ENCODE data around the gene LPO.

LPO gene

DNA sequence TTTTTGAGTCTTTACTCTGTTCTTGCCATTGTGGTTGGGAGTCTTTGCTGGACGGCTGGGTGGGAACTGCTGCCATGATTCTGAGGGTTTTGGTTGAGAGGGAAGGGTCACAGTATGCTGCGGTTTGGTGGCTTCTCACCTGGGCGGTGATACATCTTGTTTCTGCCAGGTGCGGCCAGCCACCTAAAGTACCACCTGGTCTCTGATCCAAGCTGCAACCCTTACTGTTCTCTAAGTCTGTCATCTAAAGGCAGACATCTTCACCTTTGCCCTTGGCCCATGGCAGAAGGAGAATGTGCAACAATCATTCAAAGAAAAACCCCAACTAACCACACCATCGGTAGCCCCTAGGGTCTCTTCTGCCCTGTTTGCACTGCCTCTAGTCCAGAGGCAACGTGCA, 62.0 kb downstream of the LPO start:
- H3K9me3 ChIP-seq: no peaks in the 10 kb centered on the region
- no peak for TF ChIP-seq Cebpa-rat (IDR thresholded peaks at IDR 0.05)
- H3K9ac ChIP-seq: no peak overlapping the region
- H3K36me3 ChIP-seq: peaks cover 38% of the 10 kb centered on the region
- peaks cover 32% of the 10 kb centered on the region for H3K4me1 ChIP-seq
- H4K20me1 ChIP-seq: no peaks in the 10 kb centered on the region
- no peak overlapping the region for H3K27ac ChIP-seq
- H3K4me3 ChIP-seq: no peak overlapping the region
- no peak overlapping the region for H3K4me2 ChIP-seq
- H3K27me3 ChIP-seq: no peaks in the 10 kb centered on the region

DNA sequence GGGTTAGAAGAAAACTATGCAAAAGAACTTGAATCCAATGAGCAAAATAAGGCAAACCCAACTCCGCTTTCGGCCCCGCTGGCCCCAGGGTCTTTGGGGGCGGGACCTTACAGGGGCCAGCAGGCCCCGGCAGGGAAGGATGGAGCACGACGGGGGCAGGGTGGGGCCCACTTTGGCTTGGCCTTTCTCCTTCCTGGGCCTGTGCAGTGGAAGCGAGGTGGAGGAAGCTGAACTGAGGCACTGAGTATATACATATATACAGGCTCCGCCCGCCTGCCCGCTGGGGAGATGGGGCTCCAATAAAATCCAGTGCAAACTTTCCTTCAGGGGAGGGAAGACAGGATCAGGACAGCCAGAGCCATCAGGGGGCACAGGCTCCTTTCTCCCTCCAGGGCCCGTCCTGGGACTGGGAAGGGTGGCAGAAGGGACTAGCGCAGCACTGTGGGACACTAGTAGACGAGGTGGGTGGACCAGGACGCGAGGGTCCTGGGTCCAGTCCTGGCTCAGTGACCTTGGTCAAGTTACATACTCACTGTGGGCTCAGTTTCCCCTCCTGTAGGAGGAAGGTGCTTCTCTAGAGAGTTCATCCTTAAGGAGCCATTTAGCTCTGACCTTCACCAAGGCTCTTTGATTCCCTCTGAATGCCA, 63.2 kb downstream of the LPO start:
- no peak overlapping the region; the same call in 1 of the 2 replicates for H3K27ac ChIP-seq
- H3K4me2 ChIP-seq: no peak overlapping the region
- H4K20me1 ChIP-seq: no peaks in the 10 kb centered on the region
- H3K4me3 ChIP-seq: no peak overlapping the region
- H3K27me3 ChIP-seq: no peaks in the 10 kb centered on the region
- no peaks in the 10 kb centered on the region for H3K9me3 ChIP-seq
- H3K9ac ChIP-seq: no peak overlapping the region
- no peak for TF ChIP-seq Cebpa-rat (IDR thresholded peaks at IDR 0.05)
- peaks cover 32% of the 10 kb centered on the region for H3K4me1 ChIP-seq
- H3K36me3 ChIP-seq: peaks cover 48% of the 10 kb centered on the region

DNA sequence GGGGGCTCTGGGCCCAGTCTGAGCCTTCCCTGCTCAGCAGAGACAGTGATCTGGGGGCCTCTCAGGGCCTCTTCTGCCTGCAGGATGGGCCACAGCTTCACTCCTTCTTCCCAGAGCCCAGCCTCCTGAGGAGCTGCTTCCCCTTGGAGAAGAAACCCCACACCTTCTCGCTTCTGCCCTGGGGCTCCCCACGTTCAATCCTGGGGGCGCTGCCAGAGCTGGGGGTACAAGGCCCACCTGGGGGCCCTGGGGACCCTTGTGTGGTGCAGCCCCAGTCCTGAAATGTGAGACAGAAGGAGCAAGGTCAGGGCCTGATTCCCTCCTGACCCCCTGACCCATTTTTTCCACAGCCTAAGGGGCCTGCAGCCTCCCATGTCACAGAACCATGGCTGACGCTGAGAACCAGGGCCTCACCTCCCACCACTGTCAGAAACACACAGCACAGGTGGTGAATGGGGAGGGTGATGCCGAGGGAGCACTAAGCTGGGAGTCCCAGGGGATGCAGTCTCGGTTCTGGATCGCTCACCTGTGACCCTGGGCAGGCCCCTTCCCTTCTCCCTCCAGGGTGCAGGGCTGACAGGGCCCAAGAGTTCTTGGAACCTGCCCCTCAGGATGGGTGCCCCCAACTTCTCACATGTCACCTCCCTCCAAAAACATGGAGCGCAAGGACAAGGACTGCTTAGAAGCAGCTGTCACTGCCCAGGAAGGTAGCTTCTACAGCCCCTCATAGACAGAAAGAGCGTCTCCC, 64.0 kb downstream of the LPO start:
- H3K4me2 ChIP-seq: peak overlapping the region; percentile 60

DNA sequence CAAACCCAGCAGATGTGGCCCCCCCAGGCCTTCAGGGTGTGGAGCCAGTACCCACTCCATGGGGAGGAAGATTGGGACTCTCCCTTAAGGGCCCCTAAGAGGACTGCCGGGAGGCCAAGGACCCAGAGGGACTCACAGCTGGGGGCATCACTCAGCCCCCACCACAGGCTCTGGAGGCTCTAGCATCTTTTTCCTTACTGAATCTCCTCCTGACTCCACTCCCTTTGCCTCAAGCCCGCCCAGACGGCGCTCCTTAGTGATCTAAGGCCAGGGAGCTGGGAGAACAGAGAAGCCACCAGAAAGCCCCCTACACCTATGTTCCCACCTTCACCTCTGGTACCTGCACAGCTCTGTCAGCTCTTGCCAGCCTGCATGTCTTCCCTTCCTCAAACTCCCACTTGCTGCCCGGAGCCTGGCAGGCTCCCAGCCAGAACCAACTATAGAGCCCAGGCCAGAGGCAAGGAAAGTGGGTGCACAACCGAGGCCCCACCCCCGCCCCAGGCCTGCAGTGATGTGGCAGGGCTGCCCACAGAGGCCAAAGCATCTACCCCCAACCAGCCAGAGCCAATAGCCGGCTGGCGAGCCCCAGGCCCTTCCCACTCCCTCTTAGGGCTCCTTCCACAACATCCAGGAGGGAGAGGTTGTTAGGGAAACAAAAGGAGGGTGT, 64.7 kb downstream of the LPO start:
- Histone ChIP-seq H3K4me2 (peak overlapping the region; percentile 60), H3K9me3 (no peaks in the 10 kb centered on the region), H3K9ac (0 out of 2 replicates have a peak overlapping the region, but pooled peaks have one; percentile 24), H4K20me1 (no peaks in the 10 kb centered on the region), H3K36me3 (peaks cover 62% of the 10 kb centered on the region), H3K27ac (peak overlapping the region; percentile 48), H3K4me3 (no peak overlapping the region), H3K4me1 (peaks cover 32% of the 10 kb centered on the region), H3K27me3 (no peaks in the 10 kb centered on the region)
- no peak for TF ChIP-seq Cebpa-rat (IDR thresholded peaks at IDR 0.05)

More for the DNA sequence above, 64.0 kb downstream of the LPO start:
- H3K4me1 ChIP-seq: peaks cover 32% of the 10 kb centered on the region
- 0 out of 2 replicates have a peak overlapping the region, but pooled peaks have one; percentile 24 for H3K9ac ChIP-seq
- H3K36me3 ChIP-seq: peaks cover 55% of the 10 kb centered on the region
- no peak overlapping the region for H3K4me3 ChIP-seq
- H3K27me3 ChIP-seq: no peaks in the 10 kb centered on the region
- no peak for TF ChIP-seq Cebpa-rat (IDR thresholded peaks at IDR 0.05)
- H4K20me1 ChIP-seq: no peaks in the 10 kb centered on the region
- peak overlapping the region; percentile 48 for H3K27ac ChIP-seq
- no peaks in the 10 kb centered on the region for H3K9me3 ChIP-seq

DNA sequence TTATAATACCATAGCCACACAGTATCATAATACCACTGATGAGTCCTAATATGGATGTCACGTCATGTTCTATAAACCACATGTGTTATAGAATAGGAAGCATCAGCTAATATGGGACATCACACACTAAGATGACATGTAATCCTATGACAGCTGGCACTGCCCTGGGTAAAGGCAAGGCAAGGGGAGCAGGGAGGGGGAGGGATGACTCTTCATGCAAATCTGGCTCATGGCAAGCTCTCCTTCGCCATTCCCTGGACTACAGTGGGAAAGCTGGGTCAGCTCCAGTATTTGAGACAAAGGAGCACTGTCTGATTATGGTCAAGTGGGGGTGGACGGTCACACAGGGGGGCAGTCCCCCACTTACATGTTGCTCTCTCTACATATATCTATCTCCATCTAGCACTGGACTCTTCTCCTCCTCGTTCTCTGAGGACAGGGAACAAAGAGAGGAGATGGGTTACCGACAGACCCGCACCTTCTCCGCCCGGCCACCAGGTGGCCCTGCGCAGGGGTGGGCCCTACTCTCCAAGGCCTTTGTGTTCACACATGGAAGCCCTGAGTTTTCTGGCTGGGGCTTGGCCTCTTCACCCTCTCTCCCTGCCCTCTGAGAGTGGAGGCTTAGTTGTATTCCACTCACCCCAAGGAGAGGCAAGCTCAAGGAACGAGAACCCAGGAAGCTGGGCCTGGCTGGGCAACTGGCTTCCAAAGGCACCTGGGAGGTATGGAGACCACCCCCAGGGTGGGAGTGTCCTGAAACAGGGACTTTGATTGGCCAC, 65.8 kb downstream of the LPO start:
- peak overlapping the region; percentile 60 for H3K4me2 ChIP-seq
- H3K36me3 ChIP-seq: peaks cover 74% of the 10 kb centered on the region
- no peak overlapping the region for H3K4me3 ChIP-seq
- no peak overlapping the region for H3K9ac ChIP-seq
- TF ChIP-seq Cebpa-rat (IDR thresholded peaks at IDR 0.05): no peak
- H3K27ac ChIP-seq: peak overlapping the region; percentile 58
- H3K9me3 ChIP-seq: no peaks in the 10 kb centered on the region
- no peaks in the 10 kb centered on the region for H3K27me3 ChIP-seq
- no peaks in the 10 kb centered on the region for H4K20me1 ChIP-seq
- H3K4me1 ChIP-seq: peaks cover 32% of the 10 kb centered on the region

DNA sequence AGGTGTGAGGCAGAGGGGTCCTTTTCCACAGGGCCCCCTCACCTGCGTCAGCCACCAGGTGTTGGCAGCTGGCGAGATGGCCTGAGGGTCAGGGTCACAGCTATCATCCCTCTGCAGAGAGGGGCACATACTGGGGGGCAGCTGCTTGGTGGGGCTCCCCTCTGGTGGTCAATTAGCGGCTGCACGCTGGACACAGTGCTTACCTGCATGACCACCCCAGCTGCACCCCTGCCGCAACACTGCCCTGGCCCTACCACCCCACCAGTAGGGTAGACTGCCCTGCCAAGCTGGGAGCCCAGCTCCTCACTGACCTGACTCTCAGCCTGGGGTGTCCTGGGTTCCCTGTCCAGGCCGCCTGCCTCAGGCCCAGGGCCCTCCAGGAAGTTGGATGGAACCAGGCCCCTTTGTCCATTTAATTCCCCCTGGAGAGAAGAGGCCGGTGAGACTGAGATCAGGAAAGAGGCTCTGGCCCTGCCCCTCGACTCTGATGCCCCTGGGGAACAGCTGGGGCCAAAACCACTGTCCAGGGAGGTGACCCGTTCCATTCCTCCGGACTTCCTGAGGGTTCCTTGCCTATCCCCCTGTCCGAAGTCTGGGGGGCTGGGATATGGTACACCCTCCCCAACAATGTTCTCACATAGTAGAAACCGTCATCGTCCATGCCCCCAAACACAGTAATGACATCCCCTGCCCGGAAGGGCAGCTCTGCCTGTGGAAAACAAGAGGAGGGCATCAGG, 66.5 kb downstream of the LPO start:
- peaks cover 81% of the 10 kb centered on the region for H3K36me3 ChIP-seq
- no peaks in the 10 kb centered on the region for H3K27me3 ChIP-seq
- H3K4me3 ChIP-seq: no peak overlapping the region
- peak overlapping the region; percentile 60; the same call in 1 of the 2 replicates for H3K4me2 ChIP-seq
- no peak overlapping the region for H3K9ac ChIP-seq
- peak overlapping the region; percentile 58 for H3K27ac ChIP-seq
- no peaks in the 10 kb centered on the region for H4K20me1 ChIP-seq
- H3K4me1 ChIP-seq: peaks cover 32% of the 10 kb centered on the region
- TF ChIP-seq Cebpa-rat (IDR thresholded peaks at IDR 0.05): no peak
- H3K9me3 ChIP-seq: no peaks in the 10 kb centered on the region

DNA sequence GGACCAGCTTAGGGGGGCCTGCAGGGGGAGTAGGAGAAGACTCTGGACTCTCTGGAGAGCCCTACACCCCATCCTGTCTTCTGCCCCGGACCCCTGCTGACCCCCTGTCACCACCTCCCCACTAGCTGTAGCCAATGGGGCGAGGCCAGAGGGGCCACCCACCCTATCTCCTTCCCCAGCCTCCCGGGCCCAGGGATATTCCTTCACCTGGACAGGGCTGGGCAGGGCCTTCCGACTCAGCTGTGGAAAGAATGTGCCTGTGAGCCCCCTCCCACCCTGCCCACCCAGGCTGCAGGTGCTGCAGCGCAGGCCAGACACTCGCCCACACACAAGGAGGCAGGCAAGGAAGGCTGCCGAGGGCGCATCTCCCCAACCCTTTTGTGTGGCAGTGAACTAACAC, 67.2 kb downstream of the LPO start:
- no peaks in the 10 kb centered on the region for H4K20me1 ChIP-seq
- H3K36me3 ChIP-seq: peaks cover 88% of the 10 kb centered on the region
- no peaks in the 10 kb centered on the region for H3K9me3 ChIP-seq
- no peak for TF ChIP-seq Cebpa-rat (IDR thresholded peaks at IDR 0.05)
- no peak overlapping the region for H3K27ac ChIP-seq
- H3K4me2 ChIP-seq: no peak overlapping the region
- no peaks in the 10 kb centered on the region for H3K27me3 ChIP-seq
- no peak overlapping the region for H3K9ac ChIP-seq
- H3K4me3 ChIP-seq: no peak overlapping the region
- peaks cover 32% of the 10 kb centered on the region for H3K4me1 ChIP-seq

DNA sequence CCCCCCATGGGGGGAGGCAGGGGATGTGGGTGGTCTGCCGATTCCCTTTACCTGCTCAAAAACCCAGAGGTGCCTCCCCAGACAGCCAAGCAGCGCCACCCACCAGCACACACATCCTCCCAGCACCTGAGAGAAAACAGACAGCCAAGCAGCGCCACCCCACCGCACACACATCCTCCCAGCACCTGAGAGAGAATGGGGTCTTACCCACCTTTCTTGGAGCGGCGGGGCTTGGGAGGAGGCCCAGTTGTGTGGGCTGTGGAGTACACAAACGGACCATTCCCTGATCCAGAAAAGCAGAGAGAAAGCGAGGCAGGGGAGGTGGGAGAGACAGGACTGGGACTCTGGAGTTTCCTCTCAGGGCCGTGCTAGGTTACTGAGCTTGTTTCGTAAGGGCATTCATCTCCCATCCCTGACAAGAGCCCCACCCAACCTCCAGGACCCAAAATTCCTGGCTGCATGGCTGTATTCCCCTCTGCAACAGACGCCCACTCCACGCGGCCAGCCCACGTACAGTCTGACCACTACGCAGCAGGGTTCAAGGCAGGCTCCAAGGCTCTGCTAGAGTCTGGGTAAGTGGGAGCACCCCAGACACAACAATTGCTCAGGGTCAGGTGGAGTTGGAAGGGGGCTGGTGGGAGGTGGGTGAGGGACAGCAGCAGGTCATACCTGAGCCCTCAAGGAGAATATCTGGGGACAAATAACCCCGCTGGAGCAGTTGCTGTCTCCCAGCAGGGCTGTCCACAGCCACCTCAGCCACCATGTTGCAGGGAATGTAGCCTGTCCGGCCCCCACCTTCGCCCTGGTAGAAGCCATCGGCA, 68.0 kb downstream of the LPO start:
- Histone ChIP-seq H4K20me1 (no peaks in the 10 kb centered on the region), H3K27ac (no peak overlapping the region), H3K4me1 (peaks cover 32% of the 10 kb centered on the region), H3K27me3 (no peaks in the 10 kb centered on the region), H3K36me3 (peaks cover 90% of the 10 kb centered on the region), H3K9ac (no peak overlapping the region), H3K4me2 (no peak overlapping the region), H3K4me3 (no peak overlapping the region), H3K9me3 (no peaks in the 10 kb centered on the region)
- TF ChIP-seq Cebpa-rat (IDR thresholded peaks at IDR 0.05): no peak
